Ureter (tissue), 1 donor: ENCODE measurements around the gene TMBIM6. TPM values are rescaled to one million over a fixed set of nuclear protein-coding genes. Genes with fewer than 3 reads are reported as not detected.

ENCODE experiments used
- total RNA-seq: library from RNA; stranded (reverse); gene quantifications from one replicate; pipeline ENCODE4 v1.2.4, GENCODE V29; 2023
- donor health status: DM: yes; HTN: yes; CAD: no.

The TMBIM6 gene
- total RNA-seq, 1 donor from 2014 or later: 603 TPM

Other genes with a start within 250 kb of the TMBIM6 start
- 1.1 TPM for gene KCNH3, start 202.5 kb upstream of the TMBIM6 start, total RNA-seq
- 55.4 TPM for gene MCRS1, start 173.4 kb upstream of the TMBIM6 start, total RNA-seq
- 1.2 TPM for gene FAM186B, start 135.9 kb upstream of the TMBIM6 start, total RNA-seq
- gene PRPF40B, start 118.0 kb upstream of the TMBIM6 start, total RNA-seq: 44.4 TPM
- gene FMNL3, start 34.2 kb upstream of the TMBIM6 start, total RNA-seq: 12.6 TPM
- gene NCKAP5L, start 86.9 kb downstream of the TMBIM6 start, total RNA-seq: 24.0 TPM
- 3.9 TPM for gene BCDIN3D, start 101.5 kb downstream of the TMBIM6 start, total RNA-seq
- gene FAIM2, start 162.3 kb downstream of the TMBIM6 start, total RNA-seq: 6.2 TPM
- 0.70 TPM for gene AQP2, start 209.2 kb downstream of the TMBIM6 start, total RNA-seq
- gene AQP5, start 220.3 kb downstream of the TMBIM6 start, total RNA-seq: 0.34 TPM
- gene AQP6, start 231.4 kb downstream of the TMBIM6 start, total RNA-seq: not detected